HCT116 (cell line): Measurements from ENCODE around the gene CFDP1. TPM values are rescaled to one million over a fixed set of nuclear protein-coding genes. Genes with fewer than 3 reads are reported as not detected.
"Not testable (repeated sequence)": the region's sequence is repeated elsewhere in the genome, so short reads cannot be mapped to it uniquely, and the experiment has no call there.

ENCODE experiments used
- ATAC-seq: fragments of 200-7000 bp; cut with Tn5 transposase; 2 replicates; pipeline ENCODE4 v1.9.1; 2020; ENCODE audit warnings: mild to moderate bottlenecking, moderate library complexity
- BruUV-seq: library from RNA; stranded (reverse); fragments of 400-500 nt; replicated peaks from 2 replicates; lab custom pipeline; 2021; lab: Mats Ljungman, UMichigan
- CTCF ChIA-PET: fragments of 300-600 bp; sonication (Branson Sonifier 250); formaldehyde crosslinking; loops from one replicate; lab custom pipeline; 2021; ENCODE audit warnings: antibody characterized with exemption; lab: Charles Lee
- POLR2A ChIA-PET: fragments of 300-600, 350-600 bp; sonication (Branson Sonifier 250); formaldehyde crosslinking; loops from one replicate; lab custom pipeline; 2021; ENCODE audit warnings: antibody characterized with exemption; lab: Charles Lee
- RAD21 ChIA-PET, 2 experiments: fragments of 300-600 bp; sonication (Branson Sonifier 250); formaldehyde crosslinking; loops; one replicate each; lab custom pipeline; 2023; ENCODE audit warnings: low total read pairs in 2 of 2; ENCODE audit not compliant: uncharacterized antibody in 2 of 2, unreplicated experiment in 2 of 2, low non-redundant PET in 1 of 2; lab: Charles Lee
- DNase-seq: peaks from one replicate; pipeline ENCODE4 v3.0.0-alpha.2; 2010; ENCODE audit warnings: low read depth, low spot score
- H2AFZ ChIP-seq: fragments of 200-600 bp; shearing (Covaris generic), sonication (generic); 2 replicates; pipeline ENCODE4 v1.6.1; 2017; ENCODE audit warnings: low read depth, mixed run types, mixed read lengths, antibody characterized with exemption, low read length; ENCODE audit not compliant: poor library complexity, severe bottlenecking
- H3K27ac ChIP-seq: 2 replicates; pipeline ENCODE4 v1.5.1; 2012; ENCODE audit warnings: low read depth, low read length
- H3K27me3 ChIP-seq: fragments of 200-600 bp; sonication (generic); 2 replicates; pipeline ENCODE4 v1.6.1; 2016; ENCODE audit warnings: mixed run types, low read length, mixed read lengths; ENCODE audit not compliant: insufficient read depth
- H3K36me3 ChIP-seq, 2 experiments: fragments of 200-500 bp in 1 of 2; fragments of 200-600 bp in 1 of 2; sonication (Bioruptor generic) in 1 of 2; sonication (generic) in 1 of 2; 2 replicates each; pipeline versions ENCODE4 v1.5.1 to v1.6.1; 2014 to 2016; ENCODE audit warnings: low read length in 2 of 2, inconsistent platforms in 1 of 2, mixed read lengths in 1 of 2, mixed run types in 1 of 2; ENCODE audit not compliant: insufficient read depth in 2 of 2, control insufficient read depth in 1 of 2
- H3K4me1 ChIP-seq, 2 experiments: fragments of 200-600 bp in 1 of 2; sonication (generic) in 1 of 2; 2 replicates each; pipeline versions ENCODE4 v1.5.1 to v1.6.1; 2012 to 2017; ENCODE audit warnings: low read length in 2 of 2, inconsistent platforms in 1 of 2, mild to moderate bottlenecking in 1 of 2, mixed read lengths in 1 of 2, mixed run types in 1 of 2, moderate library complexity in 1 of 2; ENCODE audit not compliant: insufficient read depth in 2 of 2, control insufficient read depth in 1 of 2
- H3K4me2 ChIP-seq: fragments of 200-600 bp; sonication (generic); 2 replicates; pipeline ENCODE4 v1.6.1; 2017; ENCODE audit warnings: mixed run types, low read length, mixed read lengths
- H3K4me3 ChIP-seq, 2 experiments: fragments of 200-600 bp in 1 of 2; sonication (generic) in 1 of 2; replicated peaks in 1 of 2; 2 replicates each; pipeline ENCODE4 v1.5.1; 2011 to 2016; ENCODE audit warnings: low read length in 2 of 2, control low read depth in 1 of 2, low read depth in 1 of 2, mild to moderate bottlenecking in 1 of 2, mixed read lengths in 1 of 2, mixed run types in 1 of 2
- H3K79me2 ChIP-seq: fragments of 200-600 bp; sonication (generic); 2 replicates; pipeline ENCODE4 v1.6.1; 2017; ENCODE audit warnings: mild to moderate bottlenecking, mixed run types, low read length, moderate library complexity, mixed read lengths; ENCODE audit not compliant: insufficient read depth
- H3K9ac ChIP-seq: fragments of 200-600 bp; sonication (generic); 2 replicates; pipeline ENCODE4 v1.6.1; 2016; ENCODE audit warnings: low read length, mixed read lengths
- H3K9me2 ChIP-seq: fragments of 200-600 bp; sonication (generic), shearing (Covaris generic); 2 replicates; pipeline ENCODE4 v1.6.1; 2017; ENCODE audit warnings: mixed run types, mild to moderate bottlenecking, moderate library complexity; ENCODE audit not compliant: insufficient read depth
- H3K9me3 ChIP-seq, 2 experiments: fragments of 200-500 bp in 1 of 2; fragments of 200-600 bp in 1 of 2; sonication (Bioruptor generic) in 1 of 2; sonication (generic) in 1 of 2; 2 replicates each; pipeline ENCODE4 v1.6.1; 2014 to 2017; ENCODE audit warnings: low read length in 2 of 2, mixed read lengths in 2 of 2, inconsistent platforms in 1 of 2, low read depth in 1 of 2, mild to moderate bottlenecking in 1 of 2, mixed run types in 1 of 2, moderate library complexity in 1 of 2; ENCODE audit not compliant: control insufficient read depth in 1 of 2, insufficient read depth in 1 of 2
- H4K20me1 ChIP-seq: fragments of 200-600 bp; sonication (generic), shearing (Covaris generic); 2 replicates; pipeline ENCODE4 v1.6.1; 2017; ENCODE audit warnings: mixed run types, mild to moderate bottlenecking, moderate library complexity; ENCODE audit not compliant: insufficient read depth
- CBX3 ChIP-seq: IDR thresholded peaks from 2 replicates; pipeline ENCODE4 v1.6.1; 2012; ENCODE audit warnings: low read depth
- EZH2phosphoT487 ChIP-seq: fragments of 200-600 bp; IDR thresholded peaks from 2 replicates; pipeline ENCODE4 v1.6.1; 2018; ENCODE audit warnings: antibody characterized with exemption, borderline replicate concordance
- FOSL1 ChIP-seq: IDR thresholded peaks from 2 replicates; pipeline ENCODE4 v1.6.1; 2012; ENCODE audit warnings: low read depth
- JUND ChIP-seq: IDR thresholded peaks from 2 replicates; pipeline ENCODE4 v1.6.1; 2012
- POLR2AphosphoS5 ChIP-seq: IDR thresholded peaks from 2 replicates; pipeline ENCODE4 v1.6.1; 2011; ENCODE audit warnings: mild to moderate bottlenecking, low read depth, low read length, moderate library complexity
- SIN3A ChIP-seq: IDR thresholded peaks from 2 replicates; pipeline ENCODE4 v1.6.1; 2012; ENCODE audit warnings: low read depth
- YY1 ChIP-seq: IDR thresholded peaks from 2 replicates; pipeline ENCODE4 v1.6.1; 2011; ENCODE audit warnings: low read length, low read depth, moderate library complexity, mild to moderate bottlenecking; ENCODE audit not compliant: insufficient replicate concordance; ENCODE audit errors: extremely low read depth
- intact Hi-C: fragments of 100-400 bp; cut with micrococcal nuclease; formaldehyde crosslinking; loops from 2 replicates; pipeline ENCODE4 v1.10.0; 2022
- total RNA-seq: library from RNA; stranded (reverse); gene quantifications from one replicate; pipeline ENCODE4 v1.2.1, GENCODE V29; 2021; ENCODE audit not compliant: unreplicated experiment
- TF ChIP-seq, protein P1 (sequence below): IDR thresholded peaks from 2 replicates; pipeline ENCODE4 v1.6.1; 2012

CFDP1 gene
- total RNA-seq, 1 experiment from 2014 or later: 45.3 TPM

DNA sequence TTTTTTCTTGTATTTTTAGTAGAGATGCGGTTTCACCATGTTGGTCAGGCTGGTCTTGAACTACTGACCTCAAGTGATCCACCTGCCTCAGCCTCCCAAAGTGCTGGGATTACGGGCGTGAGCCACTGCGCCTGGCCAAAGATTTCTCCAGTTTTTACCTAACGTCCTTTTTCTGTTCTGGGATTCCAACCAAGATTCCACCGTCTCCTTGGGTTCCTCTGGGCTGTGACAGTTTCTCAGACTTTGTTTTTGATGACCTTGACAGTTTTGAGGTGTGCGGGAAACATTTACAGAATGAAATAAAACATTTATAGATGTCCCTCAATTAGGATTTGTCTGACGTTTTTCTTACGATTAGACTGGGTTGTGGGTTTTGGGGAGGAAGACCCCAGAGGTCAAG is 163.9 kb downstream of the CFDP1 start:
- BruUV-seq, RAD21 ChIA-PET, ATAC-seq, H3K9me2 ChIP-seq, H3K9ac ChIP-seq, H4K20me1 ChIP-seq, DNase-seq, H3K27ac ChIP-seq, H3K27me3 ChIP-seq, H2AFZ ChIP-seq, CTCF ChIA-PET, H3K9me3 ChIP-seq, H3K4me3 ChIP-seq, H3K36me3 ChIP-seq, intact Hi-C loops, POLR2A ChIA-PET: not testable (repeated sequence)
- peaks cover 13% of the 10 kb centered on the region for H3K79me2 ChIP-seq
- H3K4me1 ChIP-seq: peaks cover 39 to 79% of the 10 kb centered on the region in 2 experiments
- H3K4me2 ChIP-seq: peak overlapping the region; percentile 31; the same call in 1 of the 2 replicates

DNA sequence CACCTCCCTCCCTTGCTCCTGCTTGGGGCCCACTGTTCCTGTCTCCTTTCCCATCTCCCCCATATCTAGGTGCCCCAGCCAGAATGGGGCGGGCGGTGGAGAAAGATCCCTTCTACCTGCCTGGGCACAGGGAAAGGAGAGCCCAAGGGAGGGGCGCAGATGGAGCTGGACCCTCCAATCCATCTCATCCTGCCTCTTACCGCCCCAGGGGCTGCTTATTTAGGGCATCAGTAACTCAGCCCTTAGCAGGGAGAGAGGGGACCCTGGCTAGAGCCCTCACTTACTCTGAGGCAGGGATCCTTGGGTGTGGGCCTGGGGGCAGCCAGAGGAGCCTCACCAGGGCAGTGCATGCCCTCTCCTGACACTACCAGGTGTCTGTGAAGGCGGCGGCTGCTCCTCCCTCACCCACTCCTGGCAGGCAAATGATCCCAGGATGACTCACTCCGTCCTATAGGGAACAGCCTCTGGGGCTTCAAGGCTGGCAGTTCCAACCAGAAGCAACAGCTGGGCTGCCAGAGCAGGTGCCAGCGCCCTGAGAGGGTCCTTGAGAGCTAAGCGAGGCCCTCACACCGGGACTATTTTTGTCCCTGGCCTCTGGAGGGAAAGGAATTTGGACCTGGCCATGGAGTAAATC is 165.6 kb downstream of the CFDP1 start:
- Histone ChIP-seq H3K27me3 (no peaks in the 10 kb centered on the region), H2AFZ (no peak overlapping the region), H3K9me2 (no peaks in the 10 kb centered on the region), H3K36me3 (no peaks in the 10 kb centered on the region), H3K9me3 (no peaks in the 10 kb centered on the region), H3K4me3 (peak overlapping the region in 1 of 2 experiments; percentile 35; a peak in 3 of 4 replicates), H3K4me2 (peak overlapping the region; percentile 98), H3K79me2 (peaks cover 29% of the 10 kb centered on the region), H3K27ac (peak overlapping the region; percentile 15; the same call in 1 of the 2 replicates), H3K4me1 (peaks cover 45 to 80% of the 10 kb centered on the region in 2 experiments), H3K9ac (peak overlapping the region; percentile 50), H4K20me1 (no peaks in the 10 kb centered on the region)
- ATAC-seq (peak; percentile 78), DNase-seq (peak; percentile 54)
- RAD21 ChIA-PET: interaction anchor here in 1 of 2 experiments (0.8 kb wide), 1 partner anchor 37 kb away, joined by 7 read pairs; no protein-coding TSS in a partner anchor
- POLR2A ChIA-PET: interaction anchor here (0.9 to 1.9 kb wide), 3 partner anchors 22 to 118 kb away, joined by 3 to 11 read pairs (median 4); no protein-coding TSS in a partner anchor
- intact Hi-C loops: no loop called here
- BruUV-seq: no TSS peak
- TF ChIP-seq CBX3 (no peak), JUND (peak; percentile 90), YY1 (peak; percentile 38), POLR2AphosphoS5 (peak; percentile 54), EZH2phosphoT487 (no peak), SIN3A (no peak; the same call in 1 of the 2 replicates), FOSL1 (peak; percentile 92)
- TF ChIP-seq, protein P1, sequence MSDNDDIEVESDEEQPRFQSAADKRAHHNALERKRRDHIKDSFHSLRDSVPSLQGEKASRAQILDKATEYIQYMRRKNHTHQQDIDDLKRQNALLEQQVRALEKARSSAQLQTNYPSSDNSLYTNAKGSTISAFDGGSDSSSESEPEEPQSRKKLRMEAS: peak; percentile 82
- CTCF ChIA-PET: no interaction called here
